ENCODE measurements around the gene EML3.
"Not testable (repeated sequence)": the region's sequence is repeated elsewhere in the genome, so short reads cannot be mapped to it uniquely, and the experiment has no call there.

Gene EML3

DNA sequence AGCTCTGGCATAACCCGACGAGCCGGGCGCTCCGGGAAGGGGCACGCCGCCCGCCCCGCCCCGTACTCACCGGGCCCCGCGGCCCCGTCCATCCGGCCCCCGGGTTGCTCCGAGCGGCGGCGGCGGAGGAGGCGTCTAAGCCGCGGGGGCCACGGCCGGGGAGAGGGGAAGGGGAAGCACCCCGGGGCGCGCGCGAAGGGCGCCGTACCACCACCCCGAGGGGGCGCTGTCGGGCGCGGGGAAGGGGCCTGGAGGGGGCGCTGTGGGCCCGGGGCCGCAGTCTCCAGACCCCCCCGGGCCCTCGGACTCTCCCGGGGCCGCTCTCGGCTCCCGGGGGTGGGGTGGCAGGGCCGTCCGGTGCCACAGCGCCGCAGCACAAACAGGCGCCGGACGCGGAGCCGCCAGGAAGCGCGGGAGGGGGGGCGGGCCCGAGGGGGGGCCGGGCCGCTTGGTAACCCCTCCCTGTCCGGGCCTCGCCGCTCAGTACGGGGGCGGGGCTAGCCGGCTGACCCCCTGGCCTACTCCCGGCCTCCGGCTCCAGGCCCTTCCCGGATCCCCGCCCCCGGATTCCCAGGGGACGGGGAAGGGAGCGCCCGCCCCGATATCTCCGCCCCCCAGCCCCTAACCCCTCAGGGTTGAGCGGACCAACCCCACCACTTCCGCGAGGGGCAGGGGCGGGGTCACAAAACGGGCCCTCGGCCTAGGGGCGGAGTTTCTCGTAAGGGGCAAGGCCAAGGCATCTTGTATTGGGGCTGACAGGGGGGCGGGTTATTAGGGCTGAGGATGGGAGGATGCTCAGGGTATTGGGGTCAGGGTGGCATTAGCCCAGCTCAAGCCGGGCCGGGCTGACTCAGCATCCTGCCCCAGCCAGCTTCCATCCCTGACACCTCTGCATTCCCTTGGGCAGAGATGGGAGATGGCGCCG lies at the start of gene EML3, which contains the start of gene ROM1:
Gene EML3 (minus strand): TSS at position 410 of the 925 bp plus-strand sequence. CDS start 318 bp downstream, at position 92.
Gene ROM1 (plus strand): TSS at position 892 of the 925 bp plus-strand sequence. CDS start 25 bp downstream, at position 917.
- DNase-seq, result peak; percentile 76

- no peak for DNase-seq
Measured at GRCh38 chr11:62656796-62657429, 44.3 kb upstream of the EML3 start.

- DNase-seq, result no peak
Measured at GRCh38 chr11:62654297-62654696, 41.7 kb upstream of the EML3 start.

- no peak for DNase-seq
Measured at GRCh38 chr11:62652161-62653006, 39.8 kb upstream of the EML3 start.

- not testable (repeated sequence) for DNase-seq
Measured at GRCh38 chr11:62650283-62650682, 37.7 kb upstream of the EML3 start.

GRCh38 chr11:62649486-62649885 lies 36.9 kb upstream of the EML3 start:
- no peak for DNase-seq

DNA sequence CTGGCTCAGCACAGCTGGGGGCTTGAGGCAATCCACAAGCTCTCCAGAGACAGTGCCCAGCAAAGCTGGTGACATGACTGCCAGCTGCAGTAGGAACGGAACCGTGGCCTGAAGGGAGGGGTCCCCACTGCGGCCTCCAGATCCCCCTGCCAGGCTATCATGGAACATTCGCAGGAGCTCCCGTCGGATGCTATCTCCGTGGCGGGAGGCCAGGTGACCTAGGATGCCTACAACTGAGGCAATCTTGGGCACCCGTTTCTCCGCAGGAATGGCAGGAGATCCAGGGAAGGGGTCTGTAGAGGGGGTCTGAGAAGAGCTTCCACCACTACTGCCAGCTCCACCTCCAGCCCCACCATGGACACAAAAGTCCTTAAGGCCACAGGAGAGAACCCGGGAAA lies 36.4 kb upstream of the EML3 start:
- DNase-seq, result no peak

GRCh38 chr11:62648185-62648966 lies 35.8 kb upstream of the EML3 start:
- DNase-seq, result no peak

DNA sequence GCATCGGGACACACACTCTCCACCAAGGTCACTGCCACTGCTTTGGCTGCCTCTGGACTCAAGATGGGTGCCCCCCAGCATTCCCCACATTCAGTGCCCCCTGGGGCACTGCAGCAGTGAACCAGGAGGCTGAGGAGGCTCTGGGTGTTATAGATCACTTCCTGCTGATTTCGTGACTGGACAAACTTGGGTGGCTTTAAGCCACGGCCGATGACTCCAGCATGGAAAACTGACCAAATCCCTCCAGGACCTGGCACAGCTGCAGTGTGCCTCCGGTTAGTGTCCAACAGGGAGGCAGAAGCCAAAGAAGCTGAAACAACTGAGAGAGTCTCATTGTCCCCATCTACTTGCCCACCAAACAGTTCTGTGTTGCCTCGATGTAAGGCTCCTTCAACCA lies 35.0 kb upstream of the EML3 start:
- DNase-seq, result no peak

- no peak for DNase-seq
Measured at GRCh38 chr11:62646825-62647608, 34.4 kb upstream of the EML3 start.

GRCh38 chr11:62645946-62646824 lies 33.6 kb upstream of the EML3 start, which contains the start of gene GANAB:
Gene GANAB, minus strand, starts transcription at chr11:62646613. Its CDS starts 14 bp downstream, at chr11:62646599.
- DNase-seq, result peak; percentile 99

GRCh38 chr11:62645671-62645945 lies 33.0 kb upstream of the EML3 start:
- DNase-seq, result no peak

DNA sequence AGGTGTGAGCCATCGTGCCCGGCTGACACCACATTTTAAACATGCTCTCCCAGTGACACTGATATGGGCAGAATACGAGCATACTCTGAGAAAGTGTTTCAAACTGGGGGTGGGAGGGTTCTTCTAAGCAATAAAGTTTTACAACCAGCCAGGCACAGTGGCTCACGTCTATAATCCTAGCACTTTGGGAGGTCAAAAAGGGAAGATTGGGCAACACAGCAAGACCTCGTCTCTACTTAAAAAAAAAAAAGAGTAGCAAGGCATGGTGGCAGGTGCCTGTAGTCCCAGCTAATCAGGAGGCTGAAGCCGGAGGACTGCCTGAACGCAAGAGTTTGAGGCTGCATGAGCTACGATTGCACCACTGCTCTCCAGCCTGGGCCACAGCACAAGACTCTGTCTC lies 31.6 kb upstream of the EML3 start:
- DNase-seq, result no peak

DNA sequence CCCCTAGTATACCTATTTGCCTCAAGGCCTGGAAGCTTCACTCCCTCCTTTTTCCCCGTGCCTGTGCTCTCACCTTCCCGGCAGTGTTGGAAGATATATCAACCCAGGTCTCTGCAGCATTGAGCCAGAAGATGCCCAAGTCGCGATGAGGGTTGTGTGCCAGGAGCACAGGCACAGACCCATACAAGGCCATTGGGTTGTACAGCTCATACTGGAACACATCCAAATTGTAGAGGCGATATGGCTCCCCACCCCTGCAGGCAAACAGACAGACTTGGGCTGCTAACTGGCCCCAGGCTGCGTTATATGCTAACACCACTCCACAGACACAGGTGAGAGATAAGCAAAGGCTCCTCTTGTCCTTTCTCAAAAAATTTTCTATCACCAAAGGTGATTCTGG lies 19.9 kb upstream of the EML3 start:
- DNase-seq, result no peak

GRCh38 chr11:62627713-62628112 lies 15.1 kb upstream of the EML3 start:
- DNase-seq, result no peak

- no peak for DNase-seq
Measured at GRCh38 chr11:62622476-62623089, 10.0 kb upstream of the EML3 start.

GRCh38 chr11:62621567-62622470 lies 9.2 kb upstream of the EML3 start, which contains the start of gene B3GAT3:
Gene B3GAT3, minus strand, starts transcription at chr11:62621986. Its CDS starts 39 bp downstream, at chr11:62621947.
- DNase-seq, result peak; percentile 99

GRCh38 chr11:62621027-62621566 lies 8.5 kb upstream of the EML3 start:
- no peak for DNase-seq

Data from NCI-H345 (cell line).